ENCODE measurements around the gene ABCG2.

GRCh38 chr4:88054229-88054628 is 104.2 kb downstream of the ABCG2 start:
- no peak for TF ChIP-seq CTCF (IDR thresholded peaks at IDR 0.05)
- no peak for TF ChIP-seq RAD21 (IDR thresholded peaks at IDR 0.05; ENCODE audit: low read length)
- no peak for TF ChIP-seq MAX (IDR thresholded peaks at IDR 0.05; ENCODE audit: low read depth)
- TF ChIP-seq CHD2 (IDR thresholded peaks at IDR 0.05; ENCODE audit: low read length, partially characterized antibody) = no peak
- TF ChIP-seq EP300 (IDR thresholded peaks at IDR 0.05; ENCODE audit: borderline replicate concordance in 1 of 2, low read depth in 1 of 2, low read length in 1 of 2) = no peak
- no peak for TF ChIP-seq JUND (IDR thresholded peaks at IDR 0.05)
- TF ChIP-seq USF2 (IDR thresholded peaks at IDR 0.05; ENCODE audit: borderline replicate concordance, low read depth, low read length) = no peak
- TF ChIP-seq PBX3 (IDR thresholded peaks at IDR 0.05) = no peak
